ENCODE results near the gene GOLGA6L6.
"Not testable (repeated sequence)": the region's sequence is repeated elsewhere in the genome, so short reads cannot be mapped to it uniquely, and the experiment has no call there.

GRCh38 chr15:20582109-20582725, 40.6 kb upstream of the GOLGA6L6 start:
- TF ChIP-seq CTCF, POLR2A (IDR thresholded peaks at IDR 0.05): not testable (repeated sequence)
